Heart left ventricle (tissue), 16 donors: Measurements from ENCODE around the gene RPL13. TPM values are rescaled to one million over a fixed set of nuclear protein-coding genes. Genes with fewer than 3 reads are reported as not detected.
A peak's percentile ranks its signal among the peaks of the same experiment; 100 is the strongest.

Experiments used
- ATAC-seq, 4 donors: fragments of 200-7000 bp; cut with Tn5 transposase; one replicate each; pipeline ENCODE4 v1.9.1; 2020 to 2022; ENCODE audit warnings: moderate library complexity in 4 of 4, mild to moderate bottlenecking in 3 of 4, moderate number of reproducible peaks in 1 of 4
- DNase-seq, 5 donors: peaks; one replicate each; pipeline ENCODE4 v3.0.0-alpha.2; 2020
- H3K27ac ChIP-seq, 12 donors: fragments of 200-600 bp; sonication (generic) in 4 of 12; one replicate each; pipeline versions ENCODE4 v1.5.0 to v1.8.0; 2016 to 2022; ENCODE audit warnings: mild to moderate bottlenecking in 2 of 12
- H3K27me3 ChIP-seq, 9 donors: fragments of 200-600 bp; sonication (generic) in 2 of 9; one replicate each; pipeline versions ENCODE4 v1.5.1 to v1.8.0; 2016 to 2022; ENCODE audit warnings: mild to moderate bottlenecking in 3 of 9
- H3K36me3 ChIP-seq, 9 donors: fragments of 200-600 bp; sonication (generic) in 2 of 9; one replicate each; pipeline versions ENCODE4 v1.5.0 to v1.8.0; 2018 to 2022; ENCODE audit warnings: mild to moderate bottlenecking in 2 of 9
- H3K4me1 ChIP-seq, 12 donors: fragments of 200-600 bp; sonication (generic) in 4 of 12; one replicate each; pipeline versions ENCODE4 v1.5.0 to v1.8.0; 2016 to 2022; ENCODE audit warnings: mild to moderate bottlenecking in 3 of 12
- H3K4me3 ChIP-seq, 12 donors: fragments of 200-600 bp; sonication (generic) in 4 of 12; one replicate each; pipeline versions ENCODE4 v1.5.0 to v1.8.0; 2017 to 2022; ENCODE audit warnings: mild to moderate bottlenecking in 9 of 12, moderate library complexity in 4 of 12
- H3K9me3 ChIP-seq, 12 donors: fragments of 200-600 bp; sonication (generic) in 4 of 12; one replicate each; pipeline versions ENCODE4 v1.5.0 to v1.8.0; 2016 to 2022; ENCODE audit warnings: mild to moderate bottlenecking in 1 of 12
- CTCF ChIP-seq, 12 donors: fragments of 200-600 bp; sonication (generic) in 4 of 12; IDR thresholded peaks; one replicate each; pipeline versions ENCODE4 v1.5.0 to v1.8.0; 2018 to 2022; ENCODE audit warnings: antibody characterized with exemption in 12 of 12, mild to moderate bottlenecking in 5 of 12
- POLR2A ChIP-seq, 2 donors: fragments of 450-650 bp; IDR thresholded peaks; one replicate each; pipeline ENCODE4 v1.6.1; 2017; ENCODE audit warnings: antibody characterized with exemption in 2 of 2, mild to moderate bottlenecking in 2 of 2, moderate library complexity in 2 of 2
- WGBS, 4 donors: extraction: QIAGEN DNeasy Blood & Tissue Kit in 2 of 4; methylation state at CpG; one replicate each; pipeline versions ENCODE4 v1.1.5 to v1.1.7; 2013 to 2018; 5-methylcytosine and 5-hydroxymethylcytosine counted together
- intact Hi-C, 10 donors: fragments of 100-400 bp; cut with DNase I; formaldehyde crosslinking; loops; one replicate each; pipeline versions ENCODE4 v1.11.1 to v1.14.2; 2022
- polyA plus RNA-seq, 2 donors: library from polyadenylated mRNA; stranded (reverse); fragments of 200-250 nt; gene quantifications; one replicate each; pipeline ENCODE4 v1.2.3, GENCODE V29; 2013
- total RNA-seq, 9 donors: library from RNA; depleted of rRNA in 2 of 9; stranded (reverse); fragments of >200 nt in 2 of 9; fragmentation: NEBNext Ultra II Directional in 3 of 9; extraction: Animal tissue kit (Norgen Biotek cat#: 25700) in 3 of 9; gene quantifications; one replicate each; pipeline versions ENCODE4 v1.1.0 to v1.2.4, GENCODE V29; 2016 to 2023
- donor health status: ischemic (EF 13 %, LVEDD 7.1; RV severe dilation, severe dysfunction).
- donor health status: healthy with polysubstance abuse.
- donor health status: DM: no; HTN: yes; CAD: no.
- donor health status: DM: no; HTN: no; CAD: no.
- donor health status: ischemic (EF 25% LVEDD 6.9; RV normal size, moderate dysfunction).
- donor health status: ischemic (EF 25% LVEDD 5.7; RV mildly dilated, moderate dysfunction).
- donor health status: healthy.
- donor health status: DM: yes; HTN: yes; CAD: no.
- donor health status: ischemic (EF 35%, LVEDD 5.7; RV mildly dilated, moderate dysfunction).
- donor health status: nonischemic (EF 11% LVEDD 7.7; RV severe dilation, severe dysfunction).
- donor health status: DM: yes; HTN: yes; CAD: no.
- donor health status: PGD.
- donor health status: ischemic (EF 29% LVEDD 5.4; RV normal size, mild dysfunction).
- donor health status: nonischemic (EF 23%, LVEDD 6.1; RV moderate dilation, normal function).

Gene RPL13
- total and polyA plus RNA-seq, 11 donors: 701 to 5,500 (median 1,282) TPM

DNA sequence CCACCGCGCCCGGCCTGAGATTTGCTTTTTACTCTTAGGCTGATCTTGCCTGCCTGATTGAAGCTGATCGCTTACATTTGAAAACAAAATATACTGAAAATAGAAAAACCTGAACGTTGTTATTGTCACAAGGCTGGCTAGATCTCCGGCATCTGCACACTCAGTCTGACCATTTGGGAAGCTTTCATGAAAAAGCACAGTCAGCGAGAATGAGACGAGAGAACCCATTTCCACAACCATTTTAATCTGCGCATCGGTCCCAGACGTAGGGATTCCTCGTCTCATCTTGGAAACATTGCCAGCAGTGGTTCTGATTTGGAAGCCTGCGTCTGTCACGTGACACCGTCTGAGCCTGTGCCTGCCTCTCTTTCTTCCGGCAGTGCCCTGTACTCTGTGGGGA lies 31.4 kb upstream of the RPL13 start:
- no peak overlapping the region for H3K27ac ChIP-seq
- no peak overlapping the region for H3K4me3 ChIP-seq
- TF ChIP-seq CTCF (IDR thresholded peaks at IDR 0.05): no peak
- no peak for TF ChIP-seq POLR2A (IDR thresholded peaks at IDR 0.05)
- WGBS, 4 donors: 76 to 84% (median 83%) methylated on average over 16 of the region's 16 CpGs
- intact Hi-C loops: no loop called here
- no peaks in the 10 kb centered on the region for H3K27me3 ChIP-seq
- ATAC-seq (no peak), DNase-seq (no peak)
- peaks cover 3 to 25% (median 16%) of the 10 kb centered on the region in 12 donors for H3K4me1 ChIP-seq
- no peaks in the 10 kb centered on the region for H3K9me3 ChIP-seq
- peaks cover 0 to 100% (median 97%) of the 10 kb centered on the region in 9 donors for H3K36me3 ChIP-seq

- no peak overlapping the region for H3K4me3 ChIP-seq
- intact Hi-C loops: no loop called here
- peaks cover 0 to 25% (median 9%) of the 10 kb centered on the region in 12 donors for H3K4me1 ChIP-seq
- WGBS, 4 donors: 89 to 94% (median 90%) methylated on average over 36 to 37 of the region's 37 CpGs
- TF ChIP-seq POLR2A (IDR thresholded peaks at IDR 0.05): no peak
- no peak for TF ChIP-seq CTCF (IDR thresholded peaks at IDR 0.05)
- peaks cover 0 to 100% (median 97%) of the 10 kb centered on the region in 9 donors for H3K36me3 ChIP-seq
- ATAC-seq: no peak
- no peak overlapping the region for H3K27ac ChIP-seq
- no peaks in the 10 kb centered on the region for H3K9me3 ChIP-seq
- H3K27me3 ChIP-seq: no peaks in the 10 kb centered on the region
- no peak for DNase-seq
Observed at GRCh38 chr16:89530401-89531381, 29.8 kb upstream of the RPL13 start.

DNA sequence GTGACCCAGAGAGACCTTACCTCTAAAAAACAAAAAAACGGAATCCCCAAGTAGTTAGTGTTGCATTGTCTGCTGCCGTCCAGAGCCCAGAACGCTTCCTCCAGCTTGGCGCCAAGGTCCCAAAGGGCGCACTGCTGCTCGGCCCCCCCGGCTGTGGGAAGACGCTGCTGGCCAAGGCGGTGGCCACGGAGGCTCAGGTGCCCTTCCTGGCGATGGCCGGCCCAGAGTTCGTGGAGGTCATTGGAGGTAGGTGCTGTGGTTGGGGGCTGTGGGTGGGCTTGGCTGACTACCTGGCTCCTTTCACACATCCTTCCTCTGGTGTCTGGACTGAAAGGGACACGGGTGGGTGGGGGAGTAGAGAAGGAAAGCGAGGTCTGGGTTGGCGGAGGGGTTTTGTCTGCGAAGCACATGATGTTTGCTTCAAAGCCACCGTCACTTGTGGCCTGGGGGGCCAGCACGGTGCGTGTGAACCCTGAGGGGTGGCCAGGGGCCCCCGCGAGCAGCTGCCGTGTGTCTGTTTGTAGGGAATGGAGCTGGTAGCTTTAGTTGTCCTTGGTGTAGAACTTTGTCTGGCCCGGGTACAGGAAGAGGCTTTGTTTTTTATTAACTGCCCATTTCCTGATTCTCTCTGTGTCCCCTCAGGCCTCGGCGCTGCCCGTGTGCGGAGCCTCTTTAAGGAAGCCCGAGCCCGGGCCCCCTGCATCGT lies 28.5 kb upstream of the RPL13 start:
- DNase-seq (no peak), ATAC-seq (peak in 1 of 4 donors; percentile 10)
- no peaks in the 10 kb centered on the region for H3K27me3 ChIP-seq
- peaks cover 2 to 91% (median 89%) of the 10 kb centered on the region in 9 donors for H3K36me3 ChIP-seq
- WGBS, 4 donors: 74 to 86% (median 79%) methylated on average over 31 of the region's 31 CpGs
- H3K4me3 ChIP-seq: no peak overlapping the region
- peak overlapping the region in 1 of 12 donors; percentile 44 for H3K27ac ChIP-seq
- H3K4me1 ChIP-seq: peaks cover 0 to 22% (median 9%) of the 10 kb centered on the region in 12 donors
- TF ChIP-seq POLR2A (IDR thresholded peaks at IDR 0.05): no peak
- no peak for TF ChIP-seq CTCF (IDR thresholded peaks at IDR 0.05)
- intact Hi-C loops: no loop called here
- no peaks in the 10 kb centered on the region for H3K9me3 ChIP-seq

DNA sequence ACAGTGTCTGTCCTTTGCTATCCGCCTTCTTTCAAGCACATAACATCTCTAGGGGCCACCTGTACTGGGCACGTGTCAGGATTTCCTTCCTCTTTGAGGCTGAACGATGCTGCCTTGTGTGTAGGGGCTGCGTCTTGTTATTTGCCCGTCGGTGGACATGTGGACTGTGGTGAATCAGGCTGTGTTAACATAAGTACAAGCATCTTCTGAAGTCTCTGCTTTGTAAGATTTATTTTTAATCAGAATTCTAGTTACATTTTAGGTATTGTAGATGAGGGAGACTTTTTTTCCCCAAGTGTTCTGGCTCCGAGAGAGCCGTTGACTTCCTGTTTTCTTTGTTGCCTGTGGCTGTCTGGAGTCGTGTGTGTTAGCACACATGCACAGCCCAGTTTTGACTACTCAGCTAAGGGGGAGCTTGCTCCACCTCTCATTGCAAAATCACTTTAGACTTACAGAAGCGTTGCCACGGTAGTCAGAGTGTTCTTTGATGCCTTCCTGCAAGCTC lies 26.2 kb upstream of the RPL13 start:
- Histone ChIP-seq H3K27ac (peak overlapping the region in 5 of 12 donors; percentile 18 to 78 (median 20)), H3K4me3 (no peak overlapping the region), H3K4me1 (peaks cover 0 to 22% (median 9%) of the 10 kb centered on the region in 12 donors), H3K9me3 (no peaks in the 10 kb centered on the region), H3K27me3 (no peaks in the 10 kb centered on the region), H3K36me3 (peaks cover 2 to 91% (median 82%) of the 10 kb centered on the region in 9 donors)
- peak; percentile 43 to 78 (median 60) for ATAC-seq
- DNase-seq: no peak
- no peak for TF ChIP-seq CTCF (IDR thresholded peaks at IDR 0.05)
- no peak for TF ChIP-seq POLR2A (IDR thresholded peaks at IDR 0.05)
- intact Hi-C loops: no loop called here
- 51 to 57% (median 56%) methylated on average over 11 of the region's 11 CpGs for WGBS, 4 donors
